ENCODE measurements around the gene NAV2. TPM values are rescaled to one million over a fixed set of nuclear protein-coding genes. Genes with fewer than 3 reads are reported as not detected.

Gene NAV2
- total and polyA plus RNA-seq, 10 donors = 0.46 to 11.6 (median 4.1) TPM

- no peak overlapping the region for H3K27ac ChIP-seq
These were observed 50.7 kb downstream of the NAV2 start for GRCh38 chr11:19763330-19763729.

GRCh38 chr11:19766206-19766605, 53.6 kb downstream of the NAV2 start:
- Histone ChIP-seq H3K27me3 (replicated peaks in 1 of 7) (peaks cover 0 to 9% (median 0%) of the 10 kb centered on the region in 7 donors), H3K9me3 (no peaks in the 10 kb centered on the region), H3K27ac (no peak overlapping the region), H3K36me3 (no peaks in the 10 kb centered on the region), H3K4me1 (no peaks in the 10 kb centered on the region), H3K4me3 (no peak overlapping the region)
- TF ChIP-seq POLR2A (IDR thresholded peaks at IDR 0.05) = no peak
- TF ChIP-seq POLR2AphosphoS5 (IDR thresholded peaks at IDR 0.05) = no peak
- WGBS, 5 donors = 87 to 96% (median 90%) methylated on average over 3 of the region's 3 CpGs
- intact Hi-C loops (cut with DNase I; ENCODE audit: low total_unique reads) = loop anchor here (10.0 kb wide), 1 partner anchor 139 kb away; no protein-coding TSS in a partner anchor
- no peak for DNase-seq

More at GRCh38 chr11:19763330-19763729, 50.7 kb downstream of the NAV2 start:
- no peaks in the 10 kb centered on the region for H3K4me1 ChIP-seq
- H3K36me3 ChIP-seq = no peaks in the 10 kb centered on the region
- no peaks in the 10 kb centered on the region for H3K9me3 ChIP-seq
- no peak for TF ChIP-seq POLR2AphosphoS5 (IDR thresholded peaks at IDR 0.05)
- peaks cover 0 to 9% (median 0%) of the 10 kb centered on the region in 7 donors for H3K27me3 ChIP-seq (replicated peaks in 1 of 7)
- 73 to 90% (median 86%) methylated on average over 7 of the region's 7 CpGs for WGBS, 5 donors
- H3K4me3 ChIP-seq = no peak overlapping the region
- no peak for DNase-seq
- intact Hi-C loops (cut with DNase I; ENCODE audit: low total_unique reads) = loop anchor here (10.0 kb wide), 1 partner anchor 141 kb away; no protein-coding TSS in a partner anchor

GRCh38 chr11:19766810-19767209, 54.2 kb downstream of the NAV2 start:
- H3K27me3 ChIP-seq (replicated peaks in 1 of 7) = peaks cover 0 to 9% (median 0%) of the 10 kb centered on the region in 7 donors
- no peaks in the 10 kb centered on the region for H3K36me3 ChIP-seq
- no peak for DNase-seq
- H3K4me1 ChIP-seq = no peaks in the 10 kb centered on the region
- H3K4me3 ChIP-seq = no peak overlapping the region
- TF ChIP-seq POLR2AphosphoS5 (IDR thresholded peaks at IDR 0.05) (no peak), CTCF (IDR thresholded peaks at IDR 0.05 in 8 of 11, conservative IDR thresholded peaks at IDR 0.05 in 3 of 11) (no peak)
- intact Hi-C loops (cut with DNase I; ENCODE audit: low total_unique reads) = loop anchor here (10.0 kb wide), 1 partner anchor 138 kb away; no protein-coding TSS in a partner anchor
- 72 to 79% (median 78%) methylated on average over 1 of the region's 1 CpG; no CpG with 5 or more reads in 1 of the 5 donors for WGBS, 5 donors
- no peaks in the 10 kb centered on the region for H3K9me3 ChIP-seq
- H3K27ac ChIP-seq = no peak overlapping the region

- intact Hi-C loops (cut with DNase I; ENCODE audit: low total_unique reads) = loop anchor here (10.0 kb wide), 1 partner anchor 137 kb away; no protein-coding TSS in a partner anchor
- H3K9me3 ChIP-seq = no peaks in the 10 kb centered on the region
- TF ChIP-seq POLR2A (IDR thresholded peaks at IDR 0.05) = no peak
- no peak for TF ChIP-seq CTCF (IDR thresholded peaks at IDR 0.05 in 8 of 11, conservative IDR thresholded peaks at IDR 0.05 in 3 of 11)
- no peak for TF ChIP-seq POLR2AphosphoS5 (IDR thresholded peaks at IDR 0.05)
- no peaks in the 10 kb centered on the region for H3K4me1 ChIP-seq
- DNase-seq = no peak
- H3K27me3 ChIP-seq (replicated peaks in 1 of 7) = peaks cover 0 to 9% (median 0%) of the 10 kb centered on the region in 7 donors
- no peaks in the 10 kb centered on the region for H3K36me3 ChIP-seq
- no peak overlapping the region for H3K27ac ChIP-seq
- no peak overlapping the region for H3K4me3 ChIP-seq
- WGBS, 5 donors = 65 to 87% (median 84%) methylated on average over 5 of the region's 5 CpGs
These were observed 55.1 kb downstream of the NAV2 start for GRCh38 chr11:19767627-19768151.

GRCh38 chr11:19768197-19768596, 55.6 kb downstream of the NAV2 start:
- intact Hi-C loops (cut with DNase I; ENCODE audit: low total_unique reads) = loop anchor here (10.0 kb wide), 1 partner anchor 137 kb away; no protein-coding TSS in a partner anchor
- Histone ChIP-seq H3K4me1 (no peaks in the 10 kb centered on the region), H3K4me3 (no peak overlapping the region), H3K9me3 (no peaks in the 10 kb centered on the region), H3K27me3 (replicated peaks in 1 of 7) (peaks cover 0 to 9% (median 0%) of the 10 kb centered on the region in 7 donors), H3K27ac (no peak overlapping the region), H3K36me3 (no peaks in the 10 kb centered on the region)
- 69 to 84% (median 80%) methylated on average over 6 of the region's 6 CpGs for WGBS, 5 donors
- no peak for DNase-seq
- no peak for TF ChIP-seq POLR2AphosphoS5 (IDR thresholded peaks at IDR 0.05)
- no peak for TF ChIP-seq CTCF (IDR thresholded peaks at IDR 0.05 in 8 of 11, conservative IDR thresholded peaks at IDR 0.05 in 3 of 11)
- TF ChIP-seq POLR2A (IDR thresholded peaks at IDR 0.05) = no peak
